Measurements from ENCODE around the gene MUC6. TPM values are rescaled to one million over a fixed set of nuclear protein-coding genes. Genes with fewer than 3 reads are reported as not detected.

The MUC6 gene
- polyA plus RNA-seq, 1 of the 3 experiments (the other 2 are of a cell fraction): not detected

GRCh38 chr11:997907-998306 is 38.6 kb downstream of the MUC6 start:
- H3K27me3 ChIP-seq (ENCODE audit: insufficient read depth): no peaks in the 10 kb centered on the region
- H3K27ac ChIP-seq (ENCODE audit: low read depth in 2 of 2, low read length in 1 of 2): no peak overlapping the region
- WGBS (ENCODE audit: low lambda C conversion rate): 92% methylated on average over 8 of the region's 14 CpGs
- no peak overlapping the region for H3K4me2 ChIP-seq
- no peaks in the 10 kb centered on the region for H4K20me1 ChIP-seq (ENCODE audit: insufficient read depth)
- H3F3A ChIP-seq (replicated peaks; ENCODE audit: insufficient read depth): no peaks in the 10 kb centered on the region
- H3K9me3 ChIP-seq: no peaks in the 10 kb centered on the region
- no peak for DNase-seq
- ChIA-PET CTCF (no interaction called here), POLR2A (no interaction called here)
- peaks cover 0 to 52% of the 10 kb centered on the region in 2 experiments for H3K36me3 ChIP-seq (replicated peaks in 1 of 2; ENCODE audit: control insufficient read depth in 1 of 2, insufficient read depth in 2 of 2, low read length in 1 of 2)
- H3K9ac ChIP-seq: no peak overlapping the region
- no peaks in the 10 kb centered on the region for H3K4me1 ChIP-seq (ENCODE audit: control insufficient read depth in 1 of 2, insufficient read depth in 2 of 2, low read depth in 1 of 2, low read length in 1 of 2)
- H3K4me3 ChIP-seq (ENCODE audit: low read depth in 2 of 2, low read length in 1 of 2): no peak overlapping the region
- H3K79me2 ChIP-seq (ENCODE audit: insufficient read depth): peaks cover 2% of the 10 kb centered on the region; the same call in 1 of the 2 replicates
- H3K9me2 ChIP-seq: no peaks in the 10 kb centered on the region
- TF ChIP-seq JUND (IDR thresholded peaks at IDR 0.05) (no peak), RFX5 (IDR thresholded peaks at IDR 0.05; ENCODE audit: low read length) (no peak), TAF1 (IDR thresholded peaks at IDR 0.05; ENCODE audit: borderline replicate concordance, low read depth, low read length) (no peak), GATA2 (CRISPR knock-in tag; IDR thresholded peaks at IDR 0.05) (no peak), MAX (IDR thresholded peaks at IDR 0.05; ENCODE audit: low read depth) (no peak)
- no peak overlapping the region for H2AFZ ChIP-seq (ENCODE audit: low read depth)

GRCh38 chr11:996681-997080 is 39.8 kb downstream of the MUC6 start:
- TF ChIP-seq NRF1 (IDR thresholded peaks at IDR 0.05; ENCODE audit: low read depth, low read length) (no peak), FOSL2 (IDR thresholded peaks at IDR 0.05; ENCODE audit: borderline replicate concordance, low read depth) (no peak), TAF1 (IDR thresholded peaks at IDR 0.05; ENCODE audit: borderline replicate concordance, low read depth, low read length) (no peak), YY1 (IDR thresholded peaks at IDR 0.05; ENCODE audit: low read depth) (no peak), FOXJ3 (CRISPR knock-in tag; IDR thresholded peaks at IDR 0.05) (no peak), RXRA (IDR thresholded peaks at IDR 0.05; ENCODE audit: borderline replicate concordance, low read depth) (no peak), USF2 (IDR thresholded peaks at IDR 0.05; ENCODE audit: borderline replicate concordance, low read depth, low read length) (no peak)
- H3K4me1 ChIP-seq (ENCODE audit: control insufficient read depth in 1 of 2, insufficient read depth in 2 of 2, low read depth in 1 of 2, low read length in 1 of 2): no peaks in the 10 kb centered on the region
- H3K36me3 ChIP-seq (replicated peaks in 1 of 2; ENCODE audit: control insufficient read depth in 1 of 2, insufficient read depth in 2 of 2, low read length in 1 of 2): peaks cover 0 to 50% of the 10 kb centered on the region in 2 experiments
- no peak overlapping the region for H3K4me3 ChIP-seq (ENCODE audit: low read depth in 2 of 2, low read length in 1 of 2)
- CTCF ChIA-PET: interaction anchor here (0.9 to 1.3 kb wide), 2 partner anchors 44 to 55 kb away, joined by 3 read pairs; no protein-coding TSS in a partner anchor
- H3K27ac ChIP-seq (ENCODE audit: low read depth in 2 of 2, low read length in 1 of 2): no peak overlapping the region
- no peaks in the 10 kb centered on the region for H3F3A ChIP-seq (replicated peaks; ENCODE audit: insufficient read depth)
- H3K27me3 ChIP-seq (ENCODE audit: insufficient read depth): no peaks in the 10 kb centered on the region
- no peak overlapping the region for H2AFZ ChIP-seq (ENCODE audit: low read depth)
- H4K20me1 ChIP-seq (ENCODE audit: insufficient read depth): no peaks in the 10 kb centered on the region
- no peaks in the 10 kb centered on the region for H3K9me3 ChIP-seq
- H3K79me2 ChIP-seq (ENCODE audit: insufficient read depth): no peaks in the 10 kb centered on the region
- no peak overlapping the region for H3K4me2 ChIP-seq
- no peak for DNase-seq
- 100% methylated on average over 6 of the region's 10 CpGs for WGBS (ENCODE audit: low lambda C conversion rate)
- no peaks in the 10 kb centered on the region for H3K9me2 ChIP-seq
- no peak overlapping the region for H3K9ac ChIP-seq
- POLR2A ChIA-PET: interaction anchor here (0.6 kb wide), 1 partner anchor 163 kb away, joined by 3 read pairs; no protein-coding TSS in a partner anchor

All from SK-N-SH (cell line).